Fibroblast of the aortic adventitia (primary cell): ENCODE results near the gene ATXN1. TPM values are rescaled to one million over a fixed set of nuclear protein-coding genes. Genes with fewer than 3 reads are reported as not detected.

ENCODE experiments used
- DNase-seq: peaks from one replicate; pipeline ENCODE4 v3.0.0-alpha.2; 2010; ENCODE audit warnings: low read depth
- H3K4me3 ChIP-seq: 2 replicates; pipeline ENCODE4 v1.5.1; 2011; ENCODE audit warnings: low read depth, mild to moderate bottlenecking, control low read depth, low read length, moderate library complexity
- CTCF ChIP-seq: IDR thresholded peaks from 2 replicates; pipeline ENCODE4 v1.5.1; 2011; ENCODE audit warnings: mild to moderate bottlenecking, low read length, control low read depth, inconsistent platforms; ENCODE audit not compliant: insufficient read depth
- total RNA-seq: library from RNA; depleted of rRNA; stranded (reverse); fragments of >200 nt; gene quantifications from 2 replicates; pipeline ENCODE4 v1.2.3, GENCODE V29; 2012; ENCODE audit warnings: low replicate concordance

ATXN1 gene
- total RNA-seq, 1 donor = 39.3 TPM

- TF ChIP-seq CTCF = no peak
- H3K4me3 ChIP-seq = no peak overlapping the region
- DNase-seq = no peak
Observed at GRCh38 chr6:16546861-16547260, 214.4 kb downstream of the ATXN1 start.

DNA sequence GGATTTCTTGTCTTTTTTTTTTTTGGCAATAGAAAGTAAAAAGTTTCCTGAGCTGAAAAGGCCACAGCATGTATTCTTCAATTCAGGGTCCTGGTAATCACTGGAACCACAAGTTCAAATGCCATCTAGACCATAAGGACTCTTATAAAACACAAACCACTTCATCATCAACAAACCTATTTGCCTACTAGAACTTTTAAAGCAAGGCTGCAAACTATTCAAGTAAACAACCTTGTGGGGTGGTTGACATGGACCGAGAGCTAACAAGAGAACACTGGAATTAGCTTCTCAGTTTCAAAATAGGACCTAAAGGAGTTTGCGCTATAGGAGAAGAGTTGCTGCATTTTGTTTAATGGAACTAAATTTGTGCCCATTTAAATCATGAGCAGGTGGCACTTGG, 215.9 kb downstream of the ATXN1 start:
- no peak for TF ChIP-seq CTCF
- H3K4me3 ChIP-seq = no peak overlapping the region
- DNase-seq = no peak

DNA sequence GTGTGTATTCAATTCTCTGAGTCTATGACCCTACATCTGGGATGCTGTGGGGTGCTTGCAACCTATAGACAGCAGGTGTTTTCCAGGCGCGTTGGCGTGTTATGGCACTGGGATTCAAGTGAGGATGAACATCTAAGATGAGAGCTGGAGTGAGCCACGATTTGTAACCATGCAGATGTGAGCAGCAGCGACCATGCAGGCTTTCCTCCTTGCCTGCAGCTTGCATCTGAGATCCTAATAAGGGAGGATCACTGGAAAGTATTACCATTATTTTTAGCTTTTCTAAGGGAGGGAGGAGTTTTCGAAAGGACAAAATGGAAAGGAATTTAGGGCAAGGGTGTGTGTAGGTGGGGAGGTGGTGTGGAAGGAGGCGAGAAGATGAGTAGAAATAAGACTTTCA, 216.7 kb downstream of the ATXN1 start:
- DNase-seq = no peak
- H3K4me3 ChIP-seq = no peak overlapping the region
- no peak for TF ChIP-seq CTCF

GRCh38 chr6:16544006-16544405, 217.3 kb downstream of the ATXN1 start:
- DNase-seq = no peak
- no peak for TF ChIP-seq CTCF
- H3K4me3 ChIP-seq = no peak overlapping the region

GRCh38 chr6:16543521-16543920, 217.7 kb downstream of the ATXN1 start:
- TF ChIP-seq CTCF = no peak
- DNase-seq = no peak
- no peak overlapping the region for H3K4me3 ChIP-seq

DNA sequence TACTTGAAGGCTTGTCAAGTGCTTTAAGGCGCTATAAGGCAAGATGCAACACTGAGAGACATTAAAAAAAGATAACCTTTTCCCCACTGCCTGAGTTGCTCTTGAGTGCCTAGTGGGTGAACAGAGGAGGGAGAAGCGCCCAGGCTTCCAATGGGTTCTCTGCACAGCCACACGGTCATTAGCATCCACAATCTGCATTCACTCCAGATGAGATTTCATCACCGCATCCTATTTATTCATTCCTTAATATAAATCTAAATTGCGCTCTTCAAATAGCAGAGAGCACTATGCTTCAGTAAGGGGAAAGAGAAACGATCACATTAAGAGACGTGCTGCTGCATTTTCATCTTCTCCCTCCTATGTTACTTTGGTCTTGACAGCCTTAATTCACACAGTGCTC, 219.2 kb downstream of the ATXN1 start:
- no peak overlapping the region for H3K4me3 ChIP-seq
- DNase-seq = no peak
- TF ChIP-seq CTCF = no peak
